Measurements from ENCODE around the gene FSD1.

Gene FSD1

DNA sequence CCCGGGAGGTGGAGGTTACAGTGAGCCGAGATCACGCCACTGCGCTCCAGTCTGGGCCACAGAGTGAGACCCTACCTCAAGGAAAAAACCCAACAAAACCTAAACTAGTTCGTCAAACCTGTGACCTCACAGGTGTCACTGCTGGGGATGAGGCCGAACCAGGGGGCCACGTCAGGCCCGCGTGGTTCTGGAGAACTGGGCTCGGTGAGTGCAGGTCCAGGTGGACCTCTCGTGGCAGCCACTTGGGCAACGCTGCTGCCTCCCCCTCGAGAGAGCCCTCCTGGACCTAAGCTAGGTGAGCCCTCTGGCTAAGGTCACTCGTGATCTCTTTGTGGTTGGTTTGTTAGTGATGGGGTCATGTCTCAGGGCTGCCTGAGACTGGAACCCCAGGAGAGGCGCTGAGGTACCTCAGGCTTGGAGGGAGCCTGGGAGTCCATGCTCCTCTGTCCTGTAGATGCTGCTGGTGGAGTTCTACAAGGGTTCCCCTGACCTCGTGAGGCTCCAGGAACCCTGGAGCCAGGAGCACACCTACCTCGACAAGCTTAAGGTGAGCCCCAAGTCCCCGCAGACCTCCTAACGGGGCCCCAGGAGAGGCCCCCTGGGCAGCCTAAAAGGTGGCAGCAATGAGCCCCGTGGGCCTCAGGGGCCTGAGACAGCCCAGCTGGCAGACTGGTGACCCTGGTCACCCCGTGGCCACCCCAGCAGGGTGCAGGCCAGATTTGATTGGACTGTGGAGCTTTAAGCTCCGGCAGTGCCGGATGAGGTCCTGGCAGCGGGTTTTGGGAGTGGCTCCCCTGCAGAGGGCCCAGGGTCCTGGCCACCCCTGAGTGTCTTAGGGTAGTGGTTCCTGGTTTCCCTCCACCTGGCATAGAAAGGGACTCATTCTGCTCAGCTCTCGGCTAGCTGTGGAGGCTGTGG, 54.6 kb downstream of the FSD1 start:
- H3K9me3 ChIP-seq, result no peaks in the 10 kb centered on the region
- peaks cover 64% of the 10 kb centered on the region for H3K36me3 ChIP-seq
- no peak for DNase-seq
- H3K4me3 ChIP-seq (ENCODE audit: low read depth, low read length), result no peak overlapping the region
- no peaks in the 10 kb centered on the region for H3K27me3 ChIP-seq
- H3K4me1 ChIP-seq, result no peaks in the 10 kb centered on the region
- TF ChIP-seq, protein P1, sequence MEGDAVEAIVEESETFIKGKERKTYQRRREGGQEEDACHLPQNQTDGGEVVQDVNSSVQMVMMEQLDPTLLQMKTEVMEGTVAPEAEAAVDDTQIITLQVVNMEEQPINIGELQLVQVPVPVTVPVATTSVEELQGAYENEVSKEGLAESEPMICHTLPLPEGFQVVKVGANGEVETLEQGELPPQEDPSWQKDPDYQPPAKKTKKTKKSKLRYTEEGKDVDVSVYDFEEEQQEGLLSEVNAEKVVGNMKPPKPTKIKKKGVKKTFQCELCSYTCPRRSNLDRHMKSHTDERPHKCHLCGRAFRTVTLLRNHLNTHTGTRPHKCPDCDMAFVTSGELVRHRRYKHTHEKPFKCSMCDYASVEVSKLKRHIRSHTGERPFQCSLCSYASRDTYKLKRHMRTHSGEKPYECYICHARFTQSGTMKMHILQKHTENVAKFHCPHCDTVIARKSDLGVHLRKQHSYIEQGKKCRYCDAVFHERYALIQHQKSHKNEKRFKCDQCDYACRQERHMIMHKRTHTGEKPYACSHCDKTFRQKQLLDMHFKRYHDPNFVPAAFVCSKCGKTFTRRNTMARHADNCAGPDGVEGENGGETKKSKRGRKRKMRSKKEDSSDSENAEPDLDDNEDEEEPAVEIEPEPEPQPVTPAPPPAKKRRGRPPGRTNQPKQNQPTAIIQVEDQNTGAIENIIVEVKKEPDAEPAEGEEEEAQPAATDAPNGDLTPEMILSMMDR (IDR thresholded peaks at IDR 0.05; ENCODE audit: low read depth, low read length), result no peak

DNA sequence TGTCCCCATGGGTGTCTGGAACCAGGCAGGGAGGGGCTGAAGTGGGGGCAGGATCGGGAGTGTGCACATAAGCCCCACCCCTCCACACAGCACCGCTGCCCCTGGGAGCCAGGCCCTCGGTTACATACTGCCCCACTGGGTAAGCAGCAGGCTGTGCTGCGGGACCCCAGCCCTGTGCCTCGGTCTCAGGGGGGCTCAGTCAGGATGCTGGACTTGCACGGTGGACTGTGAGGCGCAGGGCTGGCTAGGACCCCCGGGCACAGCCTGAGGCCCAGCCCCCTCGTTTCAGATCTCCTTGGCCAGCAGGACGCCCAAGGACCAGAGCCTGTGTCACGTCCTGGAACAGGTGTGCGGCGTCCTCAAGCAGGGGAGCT, 55.2 kb downstream of the FSD1 start:
- Histone ChIP-seq H3K4me3 (ENCODE audit: low read depth, low read length) (no peak overlapping the region), H3K4me1 (no peaks in the 10 kb centered on the region), H3K27me3 (no peaks in the 10 kb centered on the region), H3K9me3 (no peaks in the 10 kb centered on the region), H3K36me3 (peaks cover 67% of the 10 kb centered on the region)
- DNase-seq, result no peak
- TF ChIP-seq, protein P1 (IDR thresholded peaks at IDR 0.05; ENCODE audit: low read depth, low read length), result no peak

DNA sequence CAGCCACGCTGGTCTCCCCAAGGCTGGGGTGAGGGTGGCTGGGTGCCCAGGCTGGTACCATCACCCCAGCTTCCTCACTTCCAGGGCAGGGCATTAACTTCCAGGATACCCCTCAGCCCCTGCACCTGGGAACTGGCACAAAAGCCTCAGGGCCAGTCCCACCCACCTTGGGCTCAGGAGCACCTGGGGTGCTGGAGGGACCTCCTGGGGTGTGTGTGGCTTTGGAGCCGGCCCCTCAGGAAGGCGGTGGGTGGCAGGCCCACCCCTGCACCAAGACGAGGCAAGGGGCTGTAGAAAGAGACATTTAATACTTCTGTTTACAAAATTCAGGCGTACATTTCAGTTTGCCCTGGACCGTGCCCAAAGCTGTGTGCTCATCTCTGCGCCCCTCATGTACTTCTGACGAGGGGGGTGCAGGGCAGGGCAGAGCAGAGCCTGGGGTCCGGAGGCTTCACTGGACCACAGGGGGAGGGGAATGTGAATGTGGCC, 55.7 kb downstream of the FSD1 start:
- Histone ChIP-seq H3K4me3 (ENCODE audit: low read depth, low read length) (no peak overlapping the region), H3K36me3 (peaks cover 71% of the 10 kb centered on the region), H3K27me3 (no peaks in the 10 kb centered on the region), H3K4me1 (no peaks in the 10 kb centered on the region), H3K9me3 (no peaks in the 10 kb centered on the region)
- TF ChIP-seq, protein P1 (IDR thresholded peaks at IDR 0.05; ENCODE audit: low read depth, low read length), result no peak
- DNase-seq, result no peak

DNA sequence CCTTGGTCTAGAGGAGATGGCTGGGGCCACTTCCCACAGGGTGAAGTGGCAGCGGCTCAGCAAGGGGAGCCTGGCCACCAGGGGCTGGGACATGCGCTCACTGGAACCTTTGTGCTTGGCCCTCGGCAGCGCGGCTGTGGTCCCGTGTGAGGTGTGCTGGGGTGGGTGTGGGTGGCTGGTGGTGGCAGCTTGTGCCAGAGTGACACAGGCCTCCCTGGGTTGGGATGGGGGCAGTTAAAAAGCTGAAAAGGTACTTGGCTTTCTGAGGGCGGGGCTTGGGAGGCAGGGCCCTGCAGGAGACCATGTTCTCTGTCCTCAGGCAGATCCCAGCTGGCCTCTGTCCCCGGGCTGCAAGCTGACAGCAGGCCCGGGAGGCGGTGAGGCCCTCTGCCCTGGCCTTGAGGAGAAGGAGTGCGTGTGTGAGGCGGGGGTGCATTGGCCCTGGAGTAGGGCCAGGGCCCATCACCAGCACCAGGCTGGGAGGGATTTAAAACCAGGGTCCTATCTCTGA, 56.3 kb downstream of the FSD1 start:
- H3K4me3 ChIP-seq (ENCODE audit: low read depth, low read length), result no peak overlapping the region
- DNase-seq, result no peak
- no peaks in the 10 kb centered on the region for H3K27me3 ChIP-seq
- H3K36me3 ChIP-seq, result peaks cover 76% of the 10 kb centered on the region
- no peaks in the 10 kb centered on the region for H3K4me1 ChIP-seq
- H3K9me3 ChIP-seq, result no peaks in the 10 kb centered on the region
- TF ChIP-seq, protein P1 (IDR thresholded peaks at IDR 0.05; ENCODE audit: low read depth, low read length), result no peak

DNA sequence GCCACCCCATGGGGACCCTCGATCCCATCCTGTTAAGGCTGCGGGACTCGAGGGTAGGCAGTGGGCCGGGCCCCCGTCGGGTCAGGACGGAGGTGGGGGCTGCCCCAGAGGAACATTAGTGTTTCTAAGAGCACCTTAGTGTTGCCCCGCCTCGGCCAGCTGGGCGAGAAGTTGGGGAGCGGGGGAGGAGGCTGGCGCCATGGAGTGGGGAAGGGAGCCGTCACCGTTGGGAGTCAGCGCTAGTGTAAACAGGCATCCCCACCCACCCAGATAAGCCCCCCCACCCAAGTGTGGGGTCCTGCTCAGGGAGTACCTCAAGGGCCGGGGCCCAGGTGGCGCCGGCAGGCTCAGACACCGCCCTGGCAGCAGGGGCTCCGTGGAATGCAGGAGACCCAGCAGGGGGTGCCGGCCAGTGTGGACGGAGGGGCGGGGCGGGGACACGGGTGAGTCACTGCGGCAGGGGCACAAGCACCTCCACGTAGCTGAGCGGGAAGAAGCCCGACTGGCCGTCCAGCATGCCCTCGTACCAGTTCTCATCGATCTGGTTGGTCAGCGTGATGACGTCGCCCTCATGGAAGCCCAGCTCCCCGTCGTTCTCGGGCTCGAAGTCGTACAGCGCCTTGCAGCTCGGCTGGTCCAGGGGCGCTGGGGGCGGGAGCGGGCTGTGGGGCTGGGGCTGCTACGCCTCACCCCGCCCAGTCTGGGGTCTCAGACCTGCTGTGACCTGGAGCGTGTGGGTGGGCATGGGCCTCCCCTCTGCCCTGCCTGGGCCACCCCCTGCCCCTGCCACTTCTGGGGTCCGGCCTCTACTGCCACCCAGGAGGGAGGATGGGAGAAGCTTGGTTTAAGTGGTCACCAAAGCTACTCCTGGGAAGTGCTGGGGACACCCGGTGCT, 57.0 kb downstream of the FSD1 start:
- H3K9me3 ChIP-seq, result no peaks in the 10 kb centered on the region
- no peak overlapping the region for H3K4me3 ChIP-seq (ENCODE audit: low read depth, low read length)
- no peaks in the 10 kb centered on the region for H3K27me3 ChIP-seq
- peaks cover 80% of the 10 kb centered on the region for H3K36me3 ChIP-seq
- H3K4me1 ChIP-seq, result no peaks in the 10 kb centered on the region
- TF ChIP-seq, protein P1 (IDR thresholded peaks at IDR 0.05; ENCODE audit: low read depth, low read length), result no peak
- DNase-seq, result no peak

Data from BE2C (cell line).